GM19023 (cell line): Measurements from ENCODE around the gene SBF1.
"Not testable (repeated sequence)": the region's sequence is repeated elsewhere in the genome, so short reads cannot be mapped to it uniquely, and the experiment has no call there.

Experiments used
- ATAC-seq: cut with Tn5 transposase; IDR thresholded peaks from one replicate; pipeline ENCODE4 v1.9.1; 2021; ENCODE audit warnings: mild to moderate bottlenecking, moderate library complexity; ENCODE audit not compliant: unreplicated experiment

The SBF1 gene

GRCh38 chr22:50432131-50432876 lies 42.5 kb downstream of the SBF1 start:
- no peak for ATAC-seq

GRCh38 chr22:50425179-50425916 lies 49.5 kb downstream of the SBF1 start:
- ATAC-seq, result no peak

GRCh38 chr22:50423956-50424355 lies 50.9 kb downstream of the SBF1 start:
- no peak for ATAC-seq

DNA sequence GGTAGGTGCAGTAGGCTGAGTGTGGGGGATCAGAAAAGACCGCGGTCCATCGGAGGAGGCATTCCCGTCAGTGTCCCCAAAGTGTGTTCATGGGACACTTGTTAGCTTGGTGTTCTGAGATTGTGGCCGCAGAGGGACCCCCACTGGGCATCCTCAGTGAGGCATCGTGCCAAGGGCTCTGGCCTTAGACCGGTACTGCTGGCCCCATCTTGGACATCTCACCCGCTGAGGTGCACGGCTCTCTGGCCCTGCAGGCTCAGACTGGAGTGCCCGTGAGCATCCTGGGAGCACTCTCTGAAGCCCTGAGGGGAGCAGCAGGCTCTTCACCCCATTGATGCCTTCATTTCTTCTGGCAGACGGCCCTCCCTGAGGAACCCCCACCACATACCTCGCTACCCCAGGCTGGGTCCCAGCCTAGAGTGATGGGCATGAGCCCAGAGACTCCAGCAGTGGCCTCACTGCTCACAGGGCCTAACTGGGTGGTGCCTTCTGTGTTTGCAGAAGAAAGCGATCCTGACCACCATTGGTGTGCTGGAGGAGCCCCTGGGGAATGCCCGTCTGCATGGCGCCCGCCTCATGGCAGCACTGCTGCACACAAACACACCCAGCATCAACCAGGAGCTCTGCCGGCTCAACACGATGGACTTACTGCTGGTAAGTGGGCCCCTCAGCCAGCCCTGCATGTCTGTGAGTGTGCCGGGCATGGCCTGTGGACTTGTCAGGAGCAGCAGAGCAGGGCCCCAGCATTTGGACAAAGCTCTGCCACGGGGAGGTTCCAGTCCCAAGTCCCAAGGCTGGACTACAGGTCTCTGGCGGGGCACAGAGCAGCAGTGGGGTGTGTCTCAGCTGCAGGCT lies 51.6 kb downstream of the SBF1 start:
- no peak for ATAC-seq

DNA sequence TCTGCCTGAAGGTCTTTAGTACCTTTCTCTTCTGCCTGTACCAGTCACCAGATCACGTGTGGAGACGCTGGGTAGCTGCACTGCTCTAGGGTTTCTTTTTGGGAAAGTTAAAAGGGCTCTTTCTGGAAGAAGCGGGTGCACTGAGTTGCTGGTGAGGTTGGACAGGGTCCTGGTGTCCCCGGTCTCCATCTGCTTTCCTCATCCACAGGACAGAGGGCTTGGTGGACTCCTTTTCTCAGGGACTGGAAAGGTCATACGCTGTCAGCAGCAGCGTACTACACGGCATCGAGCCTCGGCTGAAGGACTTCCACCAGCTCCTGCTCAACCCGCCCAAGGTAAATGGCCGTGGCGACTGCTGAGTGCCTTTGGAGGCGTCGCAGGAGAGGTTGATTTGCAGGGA lies 52.8 kb downstream of the SBF1 start:
- no peak for ATAC-seq

DNA sequence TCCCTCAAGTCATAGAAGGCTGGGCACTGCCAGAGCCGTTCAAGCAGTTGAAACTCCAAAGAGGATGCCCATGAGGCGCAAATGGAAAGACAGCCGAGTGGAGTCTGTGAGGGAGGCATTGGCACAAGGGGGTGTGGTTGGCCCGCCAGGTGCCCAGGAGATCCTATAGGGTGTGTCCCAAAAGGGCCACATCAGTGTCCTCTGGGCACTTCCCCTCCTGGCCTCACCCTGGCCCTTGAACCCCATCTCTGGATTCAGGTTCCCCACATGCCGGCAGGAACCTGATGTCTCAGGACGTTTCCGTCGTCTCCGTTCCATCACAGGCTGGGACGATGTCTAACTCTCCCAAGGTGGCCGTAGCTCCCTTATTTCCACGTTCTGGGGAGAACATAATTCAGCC lies 54.3 kb downstream of the SBF1 start:
- ATAC-seq, result no peak

DNA sequence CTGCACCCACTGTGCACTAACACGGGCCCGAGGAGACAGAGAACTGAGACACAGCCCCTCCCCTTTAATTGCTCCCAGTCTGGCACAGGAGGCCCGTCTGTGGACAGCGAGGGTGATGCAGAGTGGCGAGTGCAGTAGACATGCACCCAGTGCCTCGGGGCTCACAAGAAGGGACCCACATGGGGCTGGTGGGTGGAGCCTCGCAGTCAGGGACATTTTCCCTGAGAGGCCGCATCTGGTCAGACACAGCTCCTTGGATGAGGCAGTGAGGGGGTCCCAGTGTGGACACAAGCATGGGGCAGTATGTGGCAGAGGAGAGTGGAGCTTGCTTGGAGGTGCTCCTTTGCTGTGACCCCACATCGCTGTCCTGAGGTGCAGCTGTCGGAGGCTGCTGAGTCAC lies 54.8 kb downstream of the SBF1 start:
- ATAC-seq, result no peak

- ATAC-seq, result no peak
These were observed 55.7 kb downstream of the SBF1 start for GRCh38 chr22:50419116-50419515.

DNA sequence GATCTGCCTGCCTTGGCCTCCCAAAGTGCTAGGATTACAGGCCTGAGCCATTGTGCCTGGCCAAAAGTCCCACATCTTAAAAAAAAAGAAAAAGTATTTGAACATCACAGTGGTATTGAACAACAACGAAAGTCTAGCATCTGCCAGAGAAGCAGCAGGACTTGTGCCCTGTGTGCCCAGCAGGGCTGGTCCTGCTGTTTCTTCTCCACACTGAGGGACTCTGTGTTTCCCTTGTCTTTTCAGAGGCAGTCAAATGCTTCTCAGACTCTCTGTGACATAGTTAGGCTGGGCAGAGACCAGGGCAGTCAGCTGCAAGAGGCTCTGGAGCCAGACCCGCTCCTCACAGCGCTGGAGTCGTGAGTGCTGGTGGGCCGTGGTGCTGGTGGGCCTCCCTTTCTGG lies 56.2 kb downstream of the SBF1 start:
- ATAC-seq, result no peak

DNA sequence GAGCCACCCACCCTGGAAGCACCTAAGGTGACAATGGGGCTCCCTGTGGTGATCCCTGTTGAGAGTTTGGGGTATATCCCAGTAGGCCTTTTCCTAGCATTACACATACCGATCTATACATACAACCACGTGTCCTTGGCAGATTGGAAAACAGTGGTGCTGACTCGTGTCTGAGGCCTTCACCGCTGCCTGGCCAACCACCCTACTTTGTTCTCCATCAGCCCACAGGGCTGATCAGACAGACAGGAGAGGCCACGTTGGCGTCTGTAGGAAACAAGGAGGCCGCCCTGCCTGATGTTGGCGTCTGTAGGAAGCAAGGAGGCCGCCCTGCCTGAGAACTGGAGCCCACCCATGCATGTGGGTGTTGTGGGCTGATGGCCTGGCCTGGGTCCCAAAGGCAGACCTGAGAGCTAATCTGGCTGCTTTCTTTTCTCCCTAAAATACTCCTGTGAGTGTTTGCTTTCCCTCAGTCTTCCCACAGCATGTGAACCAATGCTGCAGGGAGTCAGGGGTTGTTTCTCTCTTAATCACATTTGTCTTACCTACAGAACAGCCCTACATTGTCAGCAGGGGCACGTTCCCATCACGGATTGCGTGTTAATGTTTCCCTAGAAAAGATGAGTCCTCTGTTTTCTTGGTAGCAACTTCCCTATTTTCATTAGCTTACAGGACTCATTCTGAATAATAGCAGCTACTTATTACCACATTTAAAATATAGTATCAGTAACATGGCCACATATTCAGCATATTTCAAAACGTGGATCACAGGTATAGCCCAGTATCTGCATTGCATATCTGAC lies 57.2 kb downstream of the SBF1 start:
- no peak for ATAC-seq

DNA sequence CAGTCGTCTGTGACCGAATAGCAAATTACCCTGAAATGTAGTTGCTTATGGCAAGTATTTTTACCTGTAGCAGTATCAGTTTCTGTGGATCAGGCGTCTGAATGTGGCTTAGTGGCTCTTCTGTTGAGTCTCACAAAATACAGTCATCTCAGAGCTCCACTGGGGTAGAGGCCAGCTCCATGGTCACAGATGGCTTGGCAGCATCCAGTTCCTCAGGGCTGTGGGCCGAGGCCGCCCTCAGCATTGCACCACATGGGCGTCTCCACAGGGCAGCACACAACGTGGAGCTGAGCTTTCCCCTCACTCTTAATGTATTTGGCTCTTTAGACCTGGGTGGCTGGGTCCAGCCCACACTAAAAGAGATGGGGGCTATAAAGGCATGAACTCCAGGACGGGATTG lies 57.8 kb downstream of the SBF1 start:
- ATAC-seq, result no peak

DNA sequence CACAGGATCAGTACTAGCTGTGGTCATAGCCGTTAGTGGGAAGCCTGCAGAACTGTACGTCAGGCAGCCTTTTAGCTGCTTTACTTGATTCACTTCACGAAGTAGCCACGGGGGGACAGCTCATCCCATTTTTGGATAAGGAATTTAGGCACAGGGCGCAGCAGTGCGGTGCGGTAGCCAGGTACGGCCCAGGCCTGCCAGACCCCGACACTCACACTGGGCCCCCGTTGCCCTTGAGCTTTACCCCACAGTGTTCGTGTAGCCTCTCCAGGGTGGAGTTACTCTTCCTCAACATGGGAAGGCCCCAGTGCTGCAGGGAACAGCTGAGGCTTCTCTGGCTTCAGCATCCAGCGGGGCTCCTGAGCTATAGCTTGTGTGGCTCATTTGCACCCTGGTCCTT lies 59.4 kb downstream of the SBF1 start:
- ATAC-seq, result no peak

DNA sequence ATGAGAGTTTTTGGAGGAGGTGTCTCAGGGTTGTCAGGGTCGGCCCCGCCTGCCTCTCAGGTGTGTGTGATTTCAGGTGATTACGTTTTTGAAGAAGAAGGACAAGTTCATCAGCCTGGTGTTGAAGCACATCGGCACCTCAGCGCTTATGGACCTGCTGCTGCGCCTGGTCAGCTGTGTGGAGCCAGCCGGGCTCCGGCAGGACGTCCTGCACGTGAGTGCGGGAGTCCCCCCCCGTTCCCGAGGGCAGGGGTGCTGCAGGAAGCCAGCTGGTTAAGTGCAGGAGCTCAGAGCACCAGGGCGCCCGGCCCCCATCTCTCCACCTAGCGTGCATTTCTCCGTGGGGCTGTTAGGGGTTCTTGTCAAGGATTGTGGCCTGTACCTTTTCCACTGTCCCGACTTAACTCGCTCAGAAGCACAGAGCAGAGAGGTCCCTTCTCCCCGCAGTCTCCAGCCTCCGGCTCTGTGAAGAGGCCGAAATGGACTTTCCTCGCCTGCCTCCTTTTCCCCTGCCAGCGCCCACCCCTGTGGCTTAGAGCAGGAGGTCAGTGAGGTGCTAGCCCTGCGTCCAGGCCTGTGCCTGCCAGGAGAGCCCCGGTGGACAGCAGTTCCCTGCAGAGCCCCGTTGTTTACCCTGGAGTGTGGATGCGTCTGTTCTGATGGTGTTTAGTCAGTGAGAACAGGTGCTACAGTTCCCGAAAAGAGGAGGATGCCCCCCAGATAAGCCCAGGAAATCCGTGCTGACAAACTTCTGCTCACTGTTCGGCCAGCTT lies 60.2 kb downstream of the SBF1 start:
- no peak for ATAC-seq

- not testable (repeated sequence) for ATAC-seq
These were observed 65.9 kb downstream of the SBF1 start for GRCh38 chr22:50408954-50409353.

GRCh38 chr22:50408311-50408710 lies 66.5 kb downstream of the SBF1 start:
- ATAC-seq, result no peak

DNA sequence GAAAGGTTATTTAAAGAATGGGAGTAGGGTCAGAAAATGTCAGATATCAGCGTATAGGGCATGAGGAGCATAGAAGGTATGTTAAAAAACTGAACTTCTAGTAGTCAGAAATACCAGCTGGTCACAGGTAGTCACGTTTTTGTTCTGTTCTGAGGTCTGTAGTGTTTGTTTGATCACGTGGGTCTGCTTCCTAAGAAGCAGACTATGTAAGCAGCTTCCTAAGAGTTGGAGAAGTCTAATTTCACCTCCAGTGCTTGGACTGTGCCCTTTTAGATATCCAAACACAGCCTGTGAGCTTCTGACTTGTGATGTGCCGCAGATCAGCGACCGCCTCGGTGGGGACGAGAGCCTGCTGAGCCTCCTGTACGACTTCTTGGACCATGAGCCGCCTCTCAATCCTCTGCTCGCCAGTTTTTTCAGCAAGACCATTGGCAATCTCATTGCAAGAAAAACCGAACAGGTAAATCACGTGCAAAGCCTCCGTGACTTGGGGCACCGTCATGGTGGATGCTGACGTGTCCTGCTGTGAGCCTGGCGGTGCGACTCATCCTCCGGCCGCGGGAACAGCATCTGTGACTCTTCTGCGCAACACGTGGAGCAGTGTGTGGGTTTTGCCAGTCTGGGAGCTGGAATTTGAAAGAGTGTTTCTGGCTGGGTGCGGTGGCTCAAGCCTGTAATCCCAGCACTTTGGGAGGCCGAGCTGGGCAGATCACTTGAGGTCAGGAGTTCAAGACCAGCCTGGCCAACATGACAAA lies 68.2 kb downstream of the SBF1 start:
- ATAC-seq, result no peak

- no peak for ATAC-seq
These were observed 71.1 kb downstream of the SBF1 start for GRCh38 chr22:50403701-50404101.

DNA sequence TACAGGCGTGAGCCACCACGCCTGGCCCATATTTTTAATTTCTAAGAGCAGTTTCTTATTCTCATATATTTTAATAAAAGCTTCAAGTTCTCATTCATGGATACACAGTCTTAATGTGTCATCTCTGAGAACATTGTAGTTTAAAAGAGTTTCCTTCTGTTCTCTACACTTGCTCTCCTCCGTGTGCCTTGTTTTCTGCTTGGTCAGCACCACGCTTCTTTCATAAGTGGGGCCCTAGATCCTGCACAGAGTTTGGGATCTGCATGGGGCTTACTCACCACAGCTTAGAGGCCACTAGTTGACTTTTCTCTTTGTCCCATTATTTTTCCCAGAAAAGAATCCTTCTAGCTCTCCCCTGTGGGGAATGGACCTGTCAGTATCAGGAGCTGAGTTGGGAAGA lies 72.9 kb downstream of the SBF1 start:
- ATAC-seq, result no peak

- no peak for ATAC-seq
These were observed 73.9 kb downstream of the SBF1 start for GRCh38 chr22:50400931-50401330.
